Peyer's patch (tissue), 4 donors: Measurements from ENCODE around the gene CTCFL. TPM values are rescaled to one million over a fixed set of nuclear protein-coding genes. Genes with fewer than 3 reads are reported as not detected.
A peak's percentile ranks its signal among the peaks of the same experiment; 100 is the strongest.

Source experiments
- DNase-seq, 3 donors: peaks; one replicate each; pipeline ENCODE4 v3.0.0-alpha.2; 2017 to 2019
- H3K27ac ChIP-seq, 4 donors: fragments of 200-600 bp; sonication (generic); one replicate each; pipeline ENCODE4 v1.5.1; 2016 to 2019
- H3K27me3 ChIP-seq, 2 donors: fragments of 200-600 bp; sonication (generic); one replicate each; pipeline ENCODE4 v1.5.1; 2019
- H3K36me3 ChIP-seq, 3 donors: fragments of 200-600 bp; sonication (generic); one replicate each; pipeline ENCODE4 v1.5.1; 2016 to 2019
- H3K4me1 ChIP-seq, 4 donors: fragments of 200-600 bp; sonication (generic); one replicate each; pipeline ENCODE4 v1.5.1; 2016 to 2019
- H3K4me3 ChIP-seq, 4 donors: fragments of 200-600 bp; sonication (generic); 1 replicate in 3 of 4; 2 replicates in 1 of 4; pipeline ENCODE4 v1.5.1; 2016 to 2019; ENCODE audit warnings: mild to moderate bottlenecking in 1 of 4
- H3K9me3 ChIP-seq, 4 donors: fragments of 200-600 bp; sonication (generic); one replicate each; pipeline ENCODE4 v1.5.1; 2016 to 2019; ENCODE audit warnings: mild to moderate bottlenecking in 1 of 4
- POLR2A ChIP-seq, 2 donors: fragments of 450-650 bp; IDR thresholded peaks; one replicate each; pipeline ENCODE4 v1.5.1; 2017; ENCODE audit warnings: antibody characterized with exemption in 2 of 2, mild to moderate bottlenecking in 2 of 2, moderate library complexity in 2 of 2
- total RNA-seq, 4 donors: library from RNA; depleted of rRNA; stranded (reverse); fragments of >200 nt; gene quantifications; one replicate each; pipeline ENCODE4 v1.1.0, GENCODE V29; 2016
- TF ChIP-seq, protein P1 (sequence below), 6 experiments: fragments of 450-650 bp in 4 of 6; fragments of 200-600 bp in 2 of 6; sonication (generic) in 1 of 6; IDR thresholded peaks; one replicate each; pipeline ENCODE4 v1.5.1; 2017 to 2019; ENCODE audit warnings: antibody characterized with exemption in 6 of 6, mild to moderate bottlenecking in 3 of 6, moderate library complexity in 1 of 6

The CTCFL gene
- total RNA-seq, 4 donors from 2014 or later, result not detected

DNA sequence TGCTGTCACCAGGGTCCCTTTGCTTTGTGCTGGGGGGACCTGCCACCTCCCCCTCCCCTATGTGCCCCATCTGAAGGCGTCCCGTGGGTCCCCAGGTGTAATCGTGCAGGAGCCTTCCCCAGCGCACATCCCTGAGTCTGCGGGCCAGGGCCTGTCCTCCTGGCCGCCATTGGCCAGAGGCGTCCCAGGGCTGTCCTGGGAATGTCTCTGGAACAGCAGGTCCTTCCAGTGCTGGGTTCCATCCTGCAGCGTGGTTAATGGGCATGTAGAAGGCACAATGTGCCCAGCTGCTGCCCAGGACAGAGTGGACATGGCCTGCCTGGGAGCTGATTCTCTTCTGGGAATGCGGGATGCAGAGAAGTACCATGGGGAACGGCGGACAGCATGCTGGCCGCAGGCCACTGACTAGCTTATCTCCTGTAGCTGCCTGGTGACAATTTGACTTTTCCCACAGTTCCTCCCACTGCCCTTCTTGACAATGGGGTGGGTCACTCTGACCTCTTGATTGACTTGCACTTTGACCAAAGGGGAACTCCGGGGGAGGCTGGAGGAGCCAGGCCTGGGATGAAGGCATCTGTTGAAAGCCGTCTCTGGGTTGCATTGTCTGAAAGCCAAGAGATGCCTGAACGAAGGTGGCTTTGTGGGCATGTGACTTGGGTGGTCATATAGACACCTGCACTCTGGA is 64.0 kb downstream of the CTCFL start:
- H3K36me3 ChIP-seq, result no peaks in the 10 kb centered on the region
- H3K4me1 ChIP-seq, result no peaks in the 10 kb centered on the region
- H3K27ac ChIP-seq, result no peak overlapping the region
- TF ChIP-seq POLR2A (IDR thresholded peaks at IDR 0.05), result no peak
- TF ChIP-seq, protein P1, sequence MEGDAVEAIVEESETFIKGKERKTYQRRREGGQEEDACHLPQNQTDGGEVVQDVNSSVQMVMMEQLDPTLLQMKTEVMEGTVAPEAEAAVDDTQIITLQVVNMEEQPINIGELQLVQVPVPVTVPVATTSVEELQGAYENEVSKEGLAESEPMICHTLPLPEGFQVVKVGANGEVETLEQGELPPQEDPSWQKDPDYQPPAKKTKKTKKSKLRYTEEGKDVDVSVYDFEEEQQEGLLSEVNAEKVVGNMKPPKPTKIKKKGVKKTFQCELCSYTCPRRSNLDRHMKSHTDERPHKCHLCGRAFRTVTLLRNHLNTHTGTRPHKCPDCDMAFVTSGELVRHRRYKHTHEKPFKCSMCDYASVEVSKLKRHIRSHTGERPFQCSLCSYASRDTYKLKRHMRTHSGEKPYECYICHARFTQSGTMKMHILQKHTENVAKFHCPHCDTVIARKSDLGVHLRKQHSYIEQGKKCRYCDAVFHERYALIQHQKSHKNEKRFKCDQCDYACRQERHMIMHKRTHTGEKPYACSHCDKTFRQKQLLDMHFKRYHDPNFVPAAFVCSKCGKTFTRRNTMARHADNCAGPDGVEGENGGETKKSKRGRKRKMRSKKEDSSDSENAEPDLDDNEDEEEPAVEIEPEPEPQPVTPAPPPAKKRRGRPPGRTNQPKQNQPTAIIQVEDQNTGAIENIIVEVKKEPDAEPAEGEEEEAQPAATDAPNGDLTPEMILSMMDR (IDR thresholded peaks at IDR 0.05), result no peak
- no peaks in the 10 kb centered on the region for H3K9me3 ChIP-seq
- no peaks in the 10 kb centered on the region for H3K27me3 ChIP-seq
- no peak for DNase-seq
- H3K4me3 ChIP-seq, result no peak overlapping the region

DNA sequence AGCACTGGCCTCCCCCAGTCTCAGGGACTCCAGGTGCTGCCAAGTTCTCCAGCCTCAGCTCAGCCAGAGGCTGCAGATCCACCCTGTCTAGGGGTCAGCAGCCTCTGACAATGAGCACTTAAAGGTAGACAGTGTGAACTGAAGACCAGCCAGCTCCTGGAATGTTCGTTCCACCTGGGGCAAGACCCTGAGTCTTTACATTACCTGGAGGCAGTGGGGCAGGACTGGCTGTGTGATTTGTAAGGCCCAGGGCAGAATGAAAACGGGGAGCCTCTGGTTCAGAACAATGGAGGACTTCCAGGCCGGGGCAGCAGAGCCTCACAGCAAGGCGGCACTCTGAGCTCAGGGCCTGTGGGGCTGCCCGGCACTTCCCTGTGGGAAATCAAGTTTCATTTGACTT is 65.0 kb downstream of the CTCFL start:
- no peak overlapping the region for H3K27ac ChIP-seq
- H3K4me1 ChIP-seq, result no peaks in the 10 kb centered on the region
- TF ChIP-seq, protein P1 (IDR thresholded peaks at IDR 0.05), result no peak
- TF ChIP-seq POLR2A (IDR thresholded peaks at IDR 0.05), result no peak
- no peak for DNase-seq
- H3K36me3 ChIP-seq, result no peaks in the 10 kb centered on the region
- no peak overlapping the region for H3K4me3 ChIP-seq
- no peaks in the 10 kb centered on the region for H3K9me3 ChIP-seq
- H3K27me3 ChIP-seq, result no peaks in the 10 kb centered on the region

DNA sequence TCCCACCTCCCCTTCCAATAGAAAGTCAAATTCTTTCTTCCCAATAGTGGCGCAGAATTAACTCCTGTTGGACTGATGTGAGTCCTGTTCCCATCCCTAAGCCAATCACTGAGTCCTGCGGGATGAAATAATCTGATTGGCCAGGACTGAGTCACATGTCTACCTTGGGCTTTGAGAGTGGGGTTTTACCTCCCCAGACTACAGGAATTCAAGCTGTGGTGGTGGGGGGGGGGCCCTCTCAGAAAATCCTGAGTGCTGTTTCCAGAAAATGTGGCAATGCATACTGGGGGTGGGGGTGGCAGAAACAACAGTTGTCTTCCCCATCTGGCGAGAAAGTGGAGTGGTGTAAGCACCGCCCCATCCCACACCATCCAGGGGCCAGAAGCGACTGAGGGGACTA is 65.7 kb downstream of the CTCFL start:
- no peak for DNase-seq
- Histone ChIP-seq H3K9me3 (no peaks in the 10 kb centered on the region), H3K27me3 (no peaks in the 10 kb centered on the region), H3K27ac (no peak overlapping the region), H3K4me1 (no peaks in the 10 kb centered on the region), H3K4me3 (no peak overlapping the region), H3K36me3 (no peaks in the 10 kb centered on the region)
- TF ChIP-seq POLR2A (IDR thresholded peaks at IDR 0.05), result no peak
- TF ChIP-seq, protein P1 (IDR thresholded peaks at IDR 0.05), result no peak

DNA sequence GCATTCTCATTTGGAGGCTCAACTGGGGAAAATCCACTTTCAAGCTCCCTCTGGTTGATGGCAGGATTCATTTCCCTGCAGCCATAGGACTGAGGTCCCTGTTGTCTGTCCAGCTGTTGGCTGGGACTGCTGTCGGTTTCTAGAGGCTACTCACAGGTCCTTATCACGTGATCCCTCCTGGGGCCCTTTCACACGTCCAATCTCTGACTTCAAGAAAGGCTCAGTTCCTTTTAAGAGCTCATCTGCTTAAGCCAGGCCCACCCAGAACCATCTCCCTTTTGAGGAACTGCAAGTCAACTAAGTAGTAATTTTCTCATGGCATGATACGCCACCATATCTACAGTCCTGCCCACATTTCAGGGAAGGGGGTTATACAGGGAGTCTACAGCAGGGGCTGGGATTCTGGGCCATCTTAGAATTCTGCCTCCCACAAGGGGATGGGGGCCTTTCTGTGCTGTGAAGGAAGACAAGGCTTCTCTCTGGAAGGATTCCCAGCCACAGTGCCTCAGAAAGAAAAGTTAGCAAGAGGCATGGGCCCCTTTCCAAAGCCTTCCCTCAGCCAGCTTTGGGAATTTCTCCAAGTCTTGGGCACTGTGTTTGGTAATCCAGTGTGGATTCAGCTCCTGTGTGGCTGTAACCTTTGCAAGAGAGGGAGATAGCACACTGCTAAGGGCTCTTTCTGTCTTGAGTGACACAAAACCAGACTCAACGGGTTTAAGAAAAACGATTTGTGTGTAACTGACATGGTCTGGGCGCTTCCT is 66.4 kb downstream of the CTCFL start:
- no peaks in the 10 kb centered on the region for H3K27me3 ChIP-seq
- H3K27ac ChIP-seq, result peak overlapping the region in 1 of 4 donors; percentile 47
- no peaks in the 10 kb centered on the region for H3K36me3 ChIP-seq
- TF ChIP-seq POLR2A (IDR thresholded peaks at IDR 0.05), result no peak
- TF ChIP-seq, protein P1 (IDR thresholded peaks at IDR 0.05), result no peak
- no peak overlapping the region for H3K4me3 ChIP-seq
- no peak for DNase-seq
- no peaks in the 10 kb centered on the region for H3K4me1 ChIP-seq
- H3K9me3 ChIP-seq, result no peaks in the 10 kb centered on the region

DNA sequence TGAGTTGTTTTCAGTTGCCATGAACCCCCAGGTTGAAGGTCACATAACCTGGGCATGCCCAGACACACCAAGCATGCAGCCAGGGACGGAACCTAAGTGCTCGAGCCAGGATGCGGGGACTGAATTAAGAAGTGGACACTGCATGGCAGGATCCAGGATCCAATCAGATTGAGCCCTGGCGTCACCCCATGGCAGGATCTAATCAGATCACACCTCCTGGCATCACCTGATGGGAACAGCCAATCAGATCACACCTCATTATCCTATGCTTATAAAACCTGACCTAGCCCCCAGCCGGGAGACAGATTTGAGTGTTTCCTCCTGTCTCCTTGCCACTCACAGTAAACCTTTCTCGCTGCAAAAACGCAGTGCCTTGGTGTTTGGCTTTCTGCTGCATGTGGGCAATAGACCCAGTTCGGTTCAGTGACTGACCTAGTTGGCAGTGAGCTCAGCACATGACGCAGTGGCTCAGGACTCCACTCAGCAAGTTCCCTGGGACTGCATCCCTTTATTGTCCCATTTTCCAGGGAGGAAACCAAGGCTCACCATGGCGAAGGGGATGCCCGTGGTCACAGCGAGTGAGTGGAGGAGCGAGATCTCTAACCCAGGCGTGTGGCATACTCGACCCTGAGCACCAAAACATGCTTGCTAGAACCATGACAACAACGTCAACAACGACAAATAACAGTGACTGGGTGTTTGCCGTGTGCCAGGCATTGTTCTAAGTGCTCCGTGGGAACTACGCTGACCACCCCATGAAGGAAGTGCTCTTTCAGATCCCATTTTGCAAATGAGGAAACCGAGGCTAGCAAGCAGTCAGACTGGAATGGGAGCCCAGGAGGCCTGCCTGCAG is 67.5 kb downstream of the CTCFL start:
- Histone ChIP-seq H3K4me3 (no peak overlapping the region), H3K9me3 (no peaks in the 10 kb centered on the region), H3K27me3 (no peaks in the 10 kb centered on the region), H3K27ac (no peak overlapping the region), H3K4me1 (peaks cover 0 to 1% (median 0%) of the 10 kb centered on the region in 4 donors), H3K36me3 (no peaks in the 10 kb centered on the region)
- DNase-seq, result no peak
- TF ChIP-seq, protein P1 (IDR thresholded peaks at IDR 0.05), result no peak
- no peak for TF ChIP-seq POLR2A (IDR thresholded peaks at IDR 0.05)
